ENCODE data around the gene CSF2RB. TPM values are rescaled to one million over a fixed set of nuclear protein-coding genes. Genes with fewer than 3 reads are reported as not detected.

The CSF2RB gene
- total RNA-seq, 3 donors from 2014 or later, result 4.1 to 8.1 (median 5.3) TPM

DNA sequence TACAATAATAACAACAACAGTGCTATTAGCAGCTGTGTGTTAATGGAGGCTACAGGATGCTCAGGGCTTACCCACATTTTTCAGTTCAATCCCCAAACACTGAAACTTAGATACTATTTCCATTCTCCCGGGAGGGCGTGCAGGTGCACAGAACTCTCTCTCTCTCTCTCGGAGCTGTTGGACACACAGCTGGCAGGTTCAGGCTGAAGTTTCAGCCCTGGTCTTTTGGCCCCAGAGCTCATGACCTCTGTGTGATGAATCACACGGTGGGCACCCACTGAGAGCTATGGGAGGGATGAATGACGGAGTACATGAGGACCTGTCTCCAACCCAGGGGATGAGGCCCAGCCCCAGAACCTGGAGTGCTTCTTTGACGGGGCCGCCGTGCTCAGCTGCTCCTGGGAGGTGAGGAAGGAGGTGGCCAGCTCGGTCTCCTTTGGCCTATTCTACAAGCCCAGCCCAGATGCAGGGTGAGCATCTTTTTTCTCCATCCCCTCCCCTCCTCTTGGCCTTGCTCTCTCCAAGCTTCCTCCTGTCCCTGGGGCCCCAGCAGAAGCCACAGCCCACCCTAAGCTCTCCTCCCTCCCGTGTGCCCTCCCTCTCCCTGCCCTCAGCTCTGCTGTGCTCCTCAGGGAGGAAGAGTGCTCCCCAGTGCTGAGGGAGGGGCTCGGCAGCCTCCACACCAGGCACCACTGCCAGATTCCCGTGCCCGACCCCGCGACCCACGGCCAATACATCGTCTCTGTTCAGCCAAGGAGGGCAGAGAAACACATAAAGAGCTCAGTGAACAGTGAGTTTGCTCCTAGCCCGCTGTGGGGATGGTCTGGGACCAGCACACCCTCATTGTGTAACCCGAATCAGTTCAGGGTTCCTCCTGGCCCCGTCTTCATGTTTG is 16.9 kb downstream of the CSF2RB start:
- TF ChIP-seq, protein P1, sequence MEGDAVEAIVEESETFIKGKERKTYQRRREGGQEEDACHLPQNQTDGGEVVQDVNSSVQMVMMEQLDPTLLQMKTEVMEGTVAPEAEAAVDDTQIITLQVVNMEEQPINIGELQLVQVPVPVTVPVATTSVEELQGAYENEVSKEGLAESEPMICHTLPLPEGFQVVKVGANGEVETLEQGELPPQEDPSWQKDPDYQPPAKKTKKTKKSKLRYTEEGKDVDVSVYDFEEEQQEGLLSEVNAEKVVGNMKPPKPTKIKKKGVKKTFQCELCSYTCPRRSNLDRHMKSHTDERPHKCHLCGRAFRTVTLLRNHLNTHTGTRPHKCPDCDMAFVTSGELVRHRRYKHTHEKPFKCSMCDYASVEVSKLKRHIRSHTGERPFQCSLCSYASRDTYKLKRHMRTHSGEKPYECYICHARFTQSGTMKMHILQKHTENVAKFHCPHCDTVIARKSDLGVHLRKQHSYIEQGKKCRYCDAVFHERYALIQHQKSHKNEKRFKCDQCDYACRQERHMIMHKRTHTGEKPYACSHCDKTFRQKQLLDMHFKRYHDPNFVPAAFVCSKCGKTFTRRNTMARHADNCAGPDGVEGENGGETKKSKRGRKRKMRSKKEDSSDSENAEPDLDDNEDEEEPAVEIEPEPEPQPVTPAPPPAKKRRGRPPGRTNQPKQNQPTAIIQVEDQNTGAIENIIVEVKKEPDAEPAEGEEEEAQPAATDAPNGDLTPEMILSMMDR (IDR thresholded peaks at IDR 0.05), result no peak
- Histone ChIP-seq H3K9me3 (no peaks in the 10 kb centered on the region), H3K36me3 (ENCODE audit: low read depth) (no peaks in the 10 kb centered on the region), H3K4me1 (ENCODE audit: low read depth) (no peaks in the 10 kb centered on the region), H3K4me3 (no peak overlapping the region)
- ATAC-seq (peak; percentile 29), DNase-seq (peak in 1 of 3 donors; percentile 38)
- intact Hi-C loops (cut with DNase I, micrococcal nuclease), result no loop called here

DNA sequence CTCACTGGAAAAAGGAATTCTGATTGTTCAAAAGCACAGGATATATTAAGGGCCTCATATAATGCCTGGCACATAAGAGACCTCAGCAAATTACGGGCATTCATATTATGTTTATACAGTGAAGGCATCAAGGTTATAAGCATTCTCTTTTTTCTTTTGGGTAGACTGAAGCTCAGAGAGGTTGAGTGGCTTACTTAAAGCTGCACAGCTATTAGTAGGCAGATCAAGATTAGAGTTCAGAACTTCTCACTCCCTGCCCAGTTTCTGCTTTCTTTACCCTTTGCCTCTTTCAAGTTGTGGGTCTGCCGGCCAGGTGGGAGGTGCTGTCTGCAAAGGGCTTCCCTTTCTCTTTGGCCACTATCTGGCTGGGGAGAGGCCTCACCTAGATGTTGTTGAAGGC is 18.0 kb downstream of the CSF2RB start:
- intact Hi-C loops (cut with DNase I, micrococcal nuclease), result no loop called here
- DNase-seq (no peak), ATAC-seq (no peak)
- no peaks in the 10 kb centered on the region for H3K36me3 ChIP-seq (ENCODE audit: low read depth)
- no peak overlapping the region for H3K4me3 ChIP-seq
- TF ChIP-seq, protein P1 (IDR thresholded peaks at IDR 0.05), result no peak
- H3K9me3 ChIP-seq, result no peaks in the 10 kb centered on the region
- no peaks in the 10 kb centered on the region for H3K4me1 ChIP-seq (ENCODE audit: low read depth)

DNA sequence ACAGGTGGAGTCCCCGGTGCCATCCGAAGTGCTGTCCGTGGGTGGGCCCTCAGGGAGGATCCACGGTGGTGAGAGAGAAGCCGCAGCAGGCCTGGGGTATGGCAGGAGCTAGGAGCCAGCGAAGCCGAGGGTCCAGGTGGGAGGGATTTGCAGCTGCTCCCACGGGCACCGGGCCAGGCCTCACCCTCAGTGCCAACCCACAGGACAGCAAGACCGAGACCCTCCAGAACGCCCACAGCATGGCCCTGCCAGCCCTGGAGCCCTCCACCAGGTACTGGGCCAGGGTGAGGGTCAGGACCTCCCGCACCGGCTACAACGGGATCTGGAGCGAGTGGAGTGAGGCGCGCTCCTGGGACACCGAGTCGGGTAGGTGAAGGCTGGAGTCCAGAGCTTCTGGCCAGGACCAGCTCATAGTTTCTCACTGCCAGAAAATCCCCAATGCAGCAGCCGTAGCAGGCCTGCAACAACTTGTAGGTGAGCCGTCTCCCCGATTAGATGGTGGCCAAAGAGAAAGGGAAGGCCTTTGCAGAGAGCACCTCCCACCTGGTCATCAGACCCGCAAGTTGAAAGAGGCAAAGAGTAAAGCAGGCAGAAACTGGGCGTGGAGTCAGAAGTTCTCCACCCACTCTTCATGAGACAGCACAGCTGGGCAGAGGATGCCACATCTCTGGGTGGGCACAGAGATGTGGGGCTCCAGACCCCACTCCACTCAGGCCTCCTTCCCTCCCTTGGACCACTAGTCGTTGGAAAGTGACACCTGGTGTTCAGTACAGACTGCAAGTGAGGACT is 20.4 kb downstream of the CSF2RB start:
- intact Hi-C loops (cut with DNase I, micrococcal nuclease), result no loop called here
- TF ChIP-seq, protein P1 (IDR thresholded peaks at IDR 0.05), result no peak

DNA sequence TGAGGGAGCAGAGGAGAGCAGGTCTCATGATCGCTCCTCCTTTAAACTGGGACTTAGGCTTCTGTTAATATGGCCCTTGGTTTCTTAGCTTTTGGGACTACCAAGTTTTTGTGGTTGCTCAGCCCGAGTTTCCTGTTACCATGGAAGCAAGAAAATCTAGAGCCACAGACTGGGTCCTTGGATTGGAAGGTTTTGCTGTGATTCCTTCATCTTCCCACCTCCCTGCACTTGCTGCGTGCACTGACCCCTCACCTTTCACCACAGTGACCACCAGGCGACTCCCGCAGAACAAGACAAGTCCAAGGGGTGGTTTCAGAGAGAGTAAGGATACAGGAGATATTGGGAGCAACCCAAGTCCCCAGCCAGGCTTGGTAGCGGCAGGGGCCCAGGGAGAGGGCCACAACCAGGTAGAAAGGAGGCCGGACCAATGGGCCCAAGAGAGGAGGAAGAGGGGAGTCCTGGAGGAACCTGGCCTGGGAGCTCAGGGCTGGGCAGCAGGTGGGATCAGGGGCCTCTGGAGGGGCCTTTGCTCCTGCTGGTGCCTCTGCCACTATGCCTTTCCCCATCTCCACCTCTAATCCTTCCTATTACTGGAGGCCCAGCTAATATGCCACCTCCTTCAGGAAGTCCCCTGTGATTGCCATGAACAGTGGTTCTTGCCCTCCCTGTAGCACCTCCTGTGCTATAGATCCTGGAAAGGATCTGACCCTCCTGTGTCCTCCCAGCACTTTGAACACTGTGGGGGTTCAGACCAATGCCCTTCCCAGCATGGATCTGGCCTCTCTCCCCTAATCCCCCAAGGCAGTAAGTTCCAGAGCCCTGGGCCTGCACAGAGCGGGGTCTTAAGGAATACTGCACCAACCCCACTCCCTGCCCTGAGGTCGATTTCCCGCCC is 21.2 kb downstream of the CSF2RB start:
- TF ChIP-seq, protein P1 (IDR thresholded peaks at IDR 0.05), result no peak
- no peaks in the 10 kb centered on the region for H3K4me1 ChIP-seq (ENCODE audit: low read depth)
- no peak overlapping the region for H3K4me3 ChIP-seq
- no peak for ATAC-seq
- intact Hi-C loops (cut with DNase I, micrococcal nuclease), result no loop called here
- peak in 1 of 3 donors; percentile 30 for DNase-seq
- H3K9me3 ChIP-seq, result no peaks in the 10 kb centered on the region
- H3K36me3 ChIP-seq (ENCODE audit: low read depth), result no peaks in the 10 kb centered on the region

More for the DNA sequence above, 20.4 kb downstream of the CSF2RB start:
- DNase-seq, result peak in 1 of 3 donors; percentile 43
- Histone ChIP-seq H3K36me3 (ENCODE audit: low read depth) (no peaks in the 10 kb centered on the region), H3K4me3 (no peak overlapping the region), H3K9me3 (no peaks in the 10 kb centered on the region), H3K4me1 (ENCODE audit: low read depth) (no peaks in the 10 kb centered on the region)
- ATAC-seq, result no peak

DNA sequence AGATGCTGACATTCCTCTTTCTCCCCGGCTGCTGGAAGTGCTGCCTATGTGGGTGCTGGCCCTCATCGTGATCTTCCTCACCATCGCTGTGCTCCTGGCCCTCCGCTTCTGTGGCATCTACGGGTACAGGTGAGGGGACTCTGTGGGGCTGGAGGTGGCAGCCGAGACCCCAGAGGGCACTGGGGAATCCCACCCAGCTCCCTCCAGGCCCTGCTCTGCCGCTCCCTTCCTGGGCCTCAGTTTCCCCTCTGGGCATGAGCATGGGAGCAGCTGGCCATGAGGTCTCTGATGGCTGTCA is 21.8 kb downstream of the CSF2RB start:
- Histone ChIP-seq H3K36me3 (ENCODE audit: low read depth) (no peaks in the 10 kb centered on the region), H3K4me3 (no peak overlapping the region), H3K9me3 (no peaks in the 10 kb centered on the region), H3K4me1 (ENCODE audit: low read depth) (no peaks in the 10 kb centered on the region)
- intact Hi-C loops (cut with DNase I, micrococcal nuclease), result no loop called here
- ATAC-seq (no peak), DNase-seq (peak in 1 of 3 donors; percentile 28)
- TF ChIP-seq, protein P1 (IDR thresholded peaks at IDR 0.05), result no peak

Measured in mucosa of descending colon (tissue), 3 donors.